ENCODE measurements around the gene RNASE8.

RNASE8 gene

GRCh38 chr14:21059842-21060613 is 2.4 kb downstream of the RNASE8 start:
- H3K4me2 ChIP-seq (ENCODE audit: low read length), result no peak overlapping the region
- H3K9me3 ChIP-seq (ENCODE audit: control insufficient read depth, insufficient read depth, low read length), result no peaks in the 10 kb centered on the region

GRCh38 chr14:21060614-21061346 is 3.2 kb downstream of the RNASE8 start:
- no peak overlapping the region for H3K27ac ChIP-seq (ENCODE audit: low read depth, low read length)

More at GRCh38 chr14:21059842-21060613, 2.4 kb downstream of the RNASE8 start:
- no peaks in the 10 kb centered on the region for H3K36me3 ChIP-seq (ENCODE audit: control insufficient read depth, low read length)
- no peaks in the 10 kb centered on the region for H4K20me1 ChIP-seq (ENCODE audit: control insufficient read depth, insufficient read depth, low read depth, low read length)
- peaks cover 9% of the 10 kb centered on the region for H3K4me1 ChIP-seq (ENCODE audit: control insufficient read depth, low read length)
- H3K27ac ChIP-seq (ENCODE audit: low read depth, low read length), result no peak overlapping the region
- TF ChIP-seq CTCF (IDR thresholded peaks at IDR 0.05; ENCODE audit: low read depth, low read length, poor library complexity, severe bottlenecking), result no peak
- no peaks in the 10 kb centered on the region for H3F3A ChIP-seq (ENCODE audit: control insufficient read depth, insufficient read depth)
- H3K9me2 ChIP-seq (replicated peaks; ENCODE audit: control insufficient read depth, low read length), result no peaks in the 10 kb centered on the region
- no peaks in the 10 kb centered on the region for H3K79me2 ChIP-seq (ENCODE audit: control insufficient read depth, low read length)
- no peak overlapping the region for H3K4me3 ChIP-seq (ENCODE audit: low read length)
- peaks cover 39% of the 10 kb centered on the region for H3K27me3 ChIP-seq (ENCODE audit: control insufficient read depth, low read length)

GRCh38 chr14:21061347-21061668 is 3.7 kb downstream of the RNASE8 start:
- no peaks in the 10 kb centered on the region for H3K79me2 ChIP-seq (ENCODE audit: control insufficient read depth, low read length)
- H4K20me1 ChIP-seq (ENCODE audit: control insufficient read depth, insufficient read depth, low read depth, low read length), result no peaks in the 10 kb centered on the region
- H3K9me2 ChIP-seq (replicated peaks; ENCODE audit: control insufficient read depth, low read length), result no peaks in the 10 kb centered on the region
- H3K4me3 ChIP-seq (ENCODE audit: low read length), result no peak overlapping the region
- H3K27me3 ChIP-seq (ENCODE audit: control insufficient read depth, low read length), result peaks cover 50% of the 10 kb centered on the region
- H3K36me3 ChIP-seq (ENCODE audit: control insufficient read depth, low read length), result no peaks in the 10 kb centered on the region
- peaks cover 9% of the 10 kb centered on the region for H3K4me1 ChIP-seq (ENCODE audit: control insufficient read depth, low read length)
- no peak overlapping the region for H3K27ac ChIP-seq (ENCODE audit: low read depth, low read length)
- H3K4me2 ChIP-seq (ENCODE audit: low read length), result no peak overlapping the region
- H3K9me3 ChIP-seq (ENCODE audit: control insufficient read depth, insufficient read depth, low read length), result no peaks in the 10 kb centered on the region
- TF ChIP-seq CTCF (IDR thresholded peaks at IDR 0.05; ENCODE audit: low read depth, low read length, poor library complexity, severe bottlenecking) (no peak), EZH2phosphoT487 (IDR thresholded peaks at IDR 0.05; ENCODE audit: borderline replicate concordance, low read length) (no peak)
- H3F3A ChIP-seq (ENCODE audit: control insufficient read depth, insufficient read depth), result no peaks in the 10 kb centered on the region

More at GRCh38 chr14:21060614-21061346, 3.2 kb downstream of the RNASE8 start:
- Histone ChIP-seq H3K9me2 (replicated peaks; ENCODE audit: control insufficient read depth, low read length) (no peaks in the 10 kb centered on the region), H3K9me3 (ENCODE audit: control insufficient read depth, insufficient read depth, low read length) (no peaks in the 10 kb centered on the region), H3K36me3 (ENCODE audit: control insufficient read depth, low read length) (no peaks in the 10 kb centered on the region), H3K79me2 (ENCODE audit: control insufficient read depth, low read length) (no peaks in the 10 kb centered on the region), H3K27me3 (ENCODE audit: control insufficient read depth, low read length) (peaks cover 47% of the 10 kb centered on the region), H3K4me2 (ENCODE audit: low read length) (no peak overlapping the region), H3K4me3 (ENCODE audit: low read length) (no peak overlapping the region), H4K20me1 (ENCODE audit: control insufficient read depth, insufficient read depth, low read depth, low read length) (no peaks in the 10 kb centered on the region), H3K4me1 (ENCODE audit: control insufficient read depth, low read length) (peaks cover 9% of the 10 kb centered on the region), H3F3A (ENCODE audit: control insufficient read depth, insufficient read depth) (no peaks in the 10 kb centered on the region)
- TF ChIP-seq EZH2phosphoT487 (IDR thresholded peaks at IDR 0.05; ENCODE audit: borderline replicate concordance, low read length) (no peak), CTCF (IDR thresholded peaks at IDR 0.05; ENCODE audit: low read depth, low read length, poor library complexity, severe bottlenecking) (no peak)

Measured in DOHH2 (cell line).